K562 (cell line): Measurements from ENCODE around the gene CYP11A1. TPM values are rescaled to one million over a fixed set of nuclear protein-coding genes. Genes with fewer than 3 reads are reported as not detected.

ENCODE experiments used
- CHD7 ChIP-seq: fragments of 200-600 bp; sonication (generic); IDR thresholded peaks from one replicate; pipeline ENCODE4 v1.6.1; 2012; ENCODE audit warnings: mild to moderate bottlenecking, low read depth, low read length, inconsistent platforms
- GMEB1 ChIP-seq: fragments of 250-450 bp; sonication (Bioruptor Pico); IDR thresholded peaks from 2 replicates; pipeline ENCODE4 v1.4.0; 2020; ENCODE audit warnings: mild to moderate bottlenecking
- HNRNPK ChIP-seq: fragments of 200-400 bp; formaldehyde crosslinking; IDR thresholded peaks from one replicate; pipeline ENCODE4 v1.6.1; 2018; ENCODE audit warnings: mild to moderate bottlenecking, low read depth, low read length; ENCODE audit not compliant: poor library complexity, severe bottlenecking
- MLX ChIP-seq, 2 experiments: fragments of 450-650 bp in 1 of 2; sonication (generic) in 1 of 2; formaldehyde crosslinking; conservative IDR thresholded peaks; 2 replicates each; pipeline versions ENCODE4 v1.4.0 to v1.8.1; 2020 to 2022; ENCODE audit warnings: mild to moderate bottlenecking in 1 of 2, missing genetic modification reagents in 1 of 2
- NONO ChIP-seq, 2 experiments: fragments of 200-400 bp in 1 of 2; fragments of 450-650 bp in 1 of 2; formaldehyde crosslinking in 1 of 2; IDR thresholded peaks; 2 replicates each; pipeline ENCODE4 v1.6.1; 2017; ENCODE audit warnings: low read depth in 2 of 2, mild to moderate bottlenecking in 2 of 2, moderate library complexity in 2 of 2, low read length in 1 of 2
- NR2C2 ChIP-seq, 2 experiments: fragments of 200-800 bp in 1 of 2; sonication (Bioruptor generic) in 1 of 2; sonication (generic) in 1 of 2; formaldehyde crosslinking in 1 of 2; IDR thresholded peaks; 2 replicates each; pipeline versions ENCODE4 v1.6.1 to v1.8.0; 2016 to 2022; ENCODE audit warnings: mild to moderate bottlenecking in 1 of 2, missing compliant biosample characterization in 1 of 2, missing genetic modification characterization in 1 of 2, missing genetic modification reagents in 1 of 2
- SAP30 ChIP-seq: fragments of 200-600 bp; sonication (generic); IDR thresholded peaks from 2 replicates; pipeline ENCODE4 v1.6.1; 2012; ENCODE audit warnings: borderline replicate concordance, low read depth, mild to moderate bottlenecking, moderate library complexity, low read length, control low read depth, inconsistent platforms; ENCODE audit not compliant: insufficient read depth, poor library complexity, severe bottlenecking
- TCF3 ChIP-seq: sonication (generic); formaldehyde crosslinking; IDR thresholded peaks from 2 replicates; pipeline ENCODE4 v1.4.0; 2020; ENCODE audit warnings: mild to moderate bottlenecking, missing genetic modification reagents
- TRIM28 ChIP-seq: fragments of 450-650 bp; IDR thresholded peaks from 2 replicates; pipeline ENCODE4 v1.6.1; 2017
- ZNF395 ChIP-seq: fragments of 200-800 bp; sonication (Bioruptor generic); IDR thresholded peaks from 2 replicates; pipeline ENCODE4 v1.6.1; 2017; ENCODE audit warnings: missing genetic modification characterization, missing compliant biosample characterization
- polyA plus RNA-seq, 8 experiments: library from polyadenylated mRNA; depleted of rRNA in 4 of 8; stranded (reverse) in 5 of 8; unstranded in 3 of 8; fragments of >200 nt; fragmentation: Nextera tagmentation in 2 of 8; fragmentation: Illumina TruSeq in 1 of 8; extraction: Ambion mirVana in 2 of 8; extraction: Trizol in 1 of 8; gene quantifications; 2 replicates each; pipeline versions ENCODE4 v1.2.1 to v1.2.3, GENCODE V29; 2011 to 2014; ENCODE audit warnings: inconsistent platforms in 1 of 8, missing spikeins in 1 of 8
- total RNA-seq, 7 experiments: library from RNA; depleted of rRNA in 6 of 7; stranded (reverse); fragments of >200 nt in 6 of 7; fragmentation: Illumina TruSeq in 2 of 7; extraction: Trizol in 2 of 7; gene quantifications; 2 replicates each; pipeline versions ENCODE4 v1.2.1 to v1.2.3, GENCODE V29; 2011 to 2021; ENCODE audit warnings: low replicate concordance in 1 of 7

CYP11A1 gene
- total and polyA plus RNA-seq, 9 of the 15 experiments (the other 6 are each of a cell fraction or from before 2014, with no cell fraction given), result 0.06 to 0.24 (median 0.10) TPM; not detected in 4

GRCh38 chr15:74369084-74369745 lies 1.8 kb upstream of the CYP11A1 start (continued):
- TF ChIP-seq ZNF395 (CRISPR knock-in tag) (peak; percentile 44; the same call in 1 of the 2 replicates), NONO (IDR thresholded peaks at IDR 0.05; ENCODE audit: low read depth in 2 of 2, low read length in 1 of 2) (no peak), CHD7 (no peak), NR2C2 (CRISPR knock-in tag; IDR thresholded peaks at IDR 0.05) (no peak), NR2C2 (tag; IDR thresholded peaks at IDR 0.05) (peak; percentile 76; the same call in 1 of the 2 replicates), SAP30 (no peak), TCF3 (CRISPR knock-in tag) (0 out of 2 replicates have a peak, but pooled peaks have one; percentile 29), TRIM28 (no peak), HNRNPK (no peak), GMEB1 (CRISPR knock-in tag) (no peak), MLX (CRISPR knock-in tag; conservative IDR thresholded peaks at IDR 0.05) (no peak)
